Activated CD8-positive, alpha-beta memory T cell treated with anti-CD3 and anti-CD28 coated beads for 48 hours (primary cell): ENCODE results near the gene CSAG2.
"Not testable (repeated sequence)": the region's sequence is repeated elsewhere in the genome, so short reads cannot be mapped to it uniquely, and the experiment has no call there.

Source experiments
- DNase-seq, 3 experiments: peaks; one replicate each; pipeline ENCODE4 v3.0.0-alpha.2; 2020; ENCODE audit warnings: low read depth in 2 of 3, low spot score in 2 of 3

The CSAG2 gene, protein sequence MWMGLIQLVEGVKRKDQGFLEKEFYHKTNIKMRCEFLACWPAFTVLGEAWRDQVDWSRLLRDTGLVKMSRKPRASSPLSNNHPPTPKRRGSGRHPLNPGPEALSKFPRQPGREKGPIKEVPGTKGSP

DNA sequence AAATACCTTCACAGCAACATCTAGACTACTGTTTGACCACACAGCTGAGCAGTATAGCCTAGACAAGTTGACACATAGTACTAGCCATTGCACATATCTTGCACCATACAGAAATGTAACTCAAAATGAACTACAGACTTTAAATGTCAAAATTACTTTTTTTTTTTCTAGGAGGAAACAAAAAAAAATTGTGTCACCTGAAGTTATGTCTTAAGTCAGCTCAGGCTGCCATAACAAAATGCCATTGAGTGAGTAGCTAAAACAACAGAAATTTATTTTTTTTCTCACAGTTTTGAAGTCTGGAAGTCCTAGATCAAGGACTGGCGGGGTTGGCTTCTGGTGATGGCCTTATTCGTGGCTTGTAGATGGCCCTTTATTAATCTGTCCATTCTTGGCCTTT is at the start of gene CSAG2:
Gene CSAG2, minus strand, starts transcription at position 101 of the 400 bp plus-strand sequence. CDS start 161 bp downstream, outside the sequence.
- not testable (repeated sequence) for DNase-seq

DNA sequence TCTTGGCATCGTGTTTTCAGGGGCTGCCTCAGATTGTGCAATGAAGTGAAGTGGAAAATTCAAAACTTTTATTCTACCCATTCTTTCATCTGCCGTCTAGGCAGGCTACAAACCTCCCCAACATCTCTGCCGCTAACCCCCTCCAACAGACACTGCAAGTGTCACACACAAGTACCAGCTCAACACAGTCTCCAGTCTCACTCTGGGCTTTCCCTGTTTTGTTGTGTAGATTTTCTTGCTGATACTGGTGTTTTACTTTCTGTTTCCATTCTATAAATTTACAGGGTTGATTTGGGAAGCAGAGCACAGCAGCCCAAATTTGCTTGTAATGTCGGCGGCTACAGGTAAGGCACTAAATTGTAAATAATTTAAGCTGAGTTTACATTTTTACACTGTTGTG is 45.8 kb upstream of the CSAG2 start:
- not testable (repeated sequence) for DNase-seq

DNA sequence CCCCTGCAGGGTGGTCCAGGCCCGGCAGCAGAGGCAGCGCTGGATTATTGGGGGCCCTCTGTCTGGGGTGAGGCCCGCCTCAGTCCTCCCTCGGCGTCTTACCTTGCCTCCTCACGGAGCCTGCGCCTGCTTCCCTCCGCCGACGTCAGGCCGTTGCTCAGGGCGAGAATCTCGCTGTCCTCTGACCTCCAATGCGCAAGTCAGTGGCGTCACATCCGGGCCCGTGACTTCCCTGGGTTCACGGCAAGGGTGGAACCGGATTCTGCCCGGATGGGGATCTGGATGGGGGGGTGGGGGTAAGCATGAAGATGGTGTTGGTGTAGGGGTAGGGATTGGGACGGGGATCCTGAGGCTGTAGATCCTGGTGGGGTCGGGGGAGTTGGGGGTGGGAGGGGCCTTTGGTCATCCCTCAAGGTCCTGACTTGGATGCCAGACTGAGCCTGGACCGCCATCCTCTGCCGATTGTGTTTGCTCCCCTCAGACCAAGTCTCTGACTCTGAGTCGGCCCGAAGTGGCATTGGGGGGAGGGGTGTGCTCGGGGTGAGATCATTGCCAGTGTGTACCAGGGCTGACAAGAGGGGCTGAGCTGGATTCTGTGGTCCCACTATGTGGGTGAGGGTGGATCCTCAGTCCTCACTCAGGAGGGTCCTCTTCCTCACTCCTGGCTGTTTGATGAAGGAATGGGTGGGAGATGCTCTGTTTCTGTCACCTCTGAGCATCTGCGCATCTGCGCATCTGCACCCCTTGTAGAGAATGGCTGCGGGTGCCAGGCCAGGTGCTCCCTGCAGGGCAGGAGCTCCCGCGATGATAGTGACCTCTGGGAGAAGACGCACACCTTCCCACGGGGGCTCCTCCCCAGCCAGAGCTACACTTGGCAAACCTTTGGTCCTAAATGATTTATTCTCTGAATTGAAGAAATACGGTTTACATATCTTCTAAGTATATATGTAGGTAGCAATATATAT is 44.9 kb upstream of the CSAG2 start, which contains the start of gene MAGEA2:
Gene MAGEA2, minus strand, starts transcription at position 157 of the 965 bp plus-strand sequence. CDS start 2,479 bp downstream, outside the sequence.
- DNase-seq = not testable (repeated sequence)

DNA sequence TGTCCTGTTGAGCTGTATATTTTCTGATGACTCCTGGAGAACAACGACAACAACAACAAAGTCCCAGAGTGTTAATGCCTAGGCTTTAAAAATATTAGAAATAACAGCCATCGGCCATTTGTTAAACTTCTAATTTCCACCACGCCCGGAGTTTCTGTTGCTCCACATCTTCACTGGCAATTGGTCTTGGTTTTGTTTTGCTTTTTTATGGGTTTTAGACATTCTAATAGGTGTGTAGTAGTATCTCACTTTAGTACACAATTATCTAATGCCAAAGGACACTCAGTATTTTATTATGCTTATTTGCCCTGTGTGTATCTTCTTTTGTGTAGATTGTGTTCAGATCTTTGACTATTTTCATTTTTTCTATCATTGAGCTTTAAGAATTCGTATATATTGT is 29.5 kb upstream of the CSAG2 start:
- DNase-seq = no peak

DNA sequence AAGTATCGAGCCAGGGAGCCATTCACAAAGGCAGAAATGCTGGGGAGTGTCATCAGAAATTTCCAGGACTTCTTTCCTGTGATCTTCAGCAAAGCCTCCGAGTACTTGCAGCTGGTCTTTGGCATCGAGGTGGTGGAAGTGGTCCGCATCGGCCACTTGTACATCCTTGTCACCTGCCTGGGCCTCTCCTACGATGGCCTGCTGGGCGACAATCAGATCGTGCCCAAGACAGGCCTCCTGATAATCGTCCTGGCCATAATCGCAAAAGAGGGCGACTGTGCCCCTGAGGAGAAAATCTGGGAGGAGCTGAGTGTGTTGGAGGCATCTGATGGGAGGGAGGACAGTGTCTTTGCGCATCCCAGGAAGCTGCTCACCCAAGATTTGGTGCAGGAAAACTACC is 27.5 kb upstream of the CSAG2 start:
- not testable (repeated sequence) for DNase-seq

DNA sequence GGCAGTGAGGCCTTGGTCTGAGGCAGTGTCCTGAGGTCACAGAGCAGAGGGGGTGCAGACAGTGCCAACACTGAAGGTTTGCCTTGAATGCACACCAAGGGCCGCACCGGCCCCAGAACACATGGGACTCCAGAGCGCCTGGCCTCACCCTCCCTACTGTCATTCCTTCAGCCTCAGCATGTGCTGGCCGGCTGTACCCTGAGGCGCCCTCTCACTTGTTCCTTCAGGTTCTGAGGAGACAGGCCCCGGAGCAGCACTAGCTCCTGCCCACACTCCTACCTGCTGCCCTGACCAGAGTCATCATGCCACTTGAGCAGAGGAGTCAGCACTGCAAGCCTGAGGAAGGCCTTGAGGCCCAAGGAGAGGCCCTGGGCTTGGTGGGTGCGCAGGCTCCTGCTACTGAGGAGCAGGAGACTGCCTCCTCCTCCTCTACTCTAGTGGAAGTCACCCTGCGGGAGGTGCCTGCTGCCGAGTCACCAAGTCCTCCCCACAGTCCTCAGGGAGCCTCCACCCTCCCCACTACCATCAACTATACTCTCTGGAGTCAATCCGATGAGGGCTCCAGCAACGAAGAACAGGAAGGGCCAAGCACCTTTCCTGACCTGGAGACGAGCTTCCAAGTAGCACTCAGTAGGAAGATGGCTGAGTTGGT is 26.9 kb upstream of the CSAG2 start:
- no peak for DNase-seq

DNA sequence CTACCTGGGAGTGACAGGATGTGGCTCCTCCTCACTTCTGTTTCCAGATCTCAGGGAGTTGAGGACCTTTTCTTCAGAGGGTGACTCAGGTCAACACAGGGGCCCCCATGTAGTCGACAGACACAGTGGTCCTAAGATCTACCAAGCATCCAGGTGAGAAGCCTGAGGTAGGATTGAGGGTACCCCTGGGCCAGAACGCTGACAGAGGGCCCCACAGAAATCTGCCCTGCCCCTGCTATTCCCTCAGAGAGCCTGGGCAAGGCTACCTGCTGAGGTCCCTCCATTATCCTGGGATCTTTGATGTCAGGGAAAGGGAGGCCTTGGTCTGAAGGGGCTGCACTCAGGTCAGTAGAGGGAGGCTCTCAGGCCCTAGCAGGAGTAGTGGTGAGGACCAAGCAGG is 26.0 kb upstream of the CSAG2 start:
- no peak for DNase-seq

DNA sequence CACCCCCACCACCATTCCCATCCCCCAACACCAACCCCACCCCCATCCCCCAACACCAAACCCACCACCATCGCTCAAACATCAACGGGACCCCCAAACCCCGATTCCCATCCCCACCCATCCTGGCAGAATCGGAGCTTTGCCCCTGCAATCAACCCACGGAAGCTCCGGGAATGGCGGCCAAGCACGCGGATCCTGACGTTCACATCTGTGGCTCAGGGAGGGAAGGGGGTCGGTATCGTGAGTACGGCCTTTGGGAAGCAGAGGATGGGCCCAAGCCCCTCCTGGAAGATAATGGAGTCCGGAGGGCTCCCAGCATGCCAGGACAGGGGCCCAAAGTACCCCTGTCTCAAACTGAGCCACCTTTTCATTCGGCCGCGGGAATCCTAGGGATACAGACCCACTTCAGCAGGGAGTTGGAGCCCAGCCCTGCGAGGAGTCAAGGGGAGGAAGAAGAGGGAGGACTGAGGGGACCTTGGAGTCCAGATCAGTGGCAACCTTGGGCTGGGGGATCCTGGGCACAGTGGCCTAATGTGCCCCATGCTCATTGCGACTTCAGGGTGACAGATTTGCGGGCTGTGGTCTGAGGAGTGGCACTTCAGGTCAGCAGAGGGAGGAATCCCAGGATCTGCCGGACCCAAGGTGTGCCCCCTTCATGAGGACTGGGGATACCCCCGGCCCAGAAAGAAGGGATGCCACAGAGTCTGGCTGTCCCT is 25.2 kb upstream of the CSAG2 start:
- not testable (repeated sequence) for DNase-seq

DNA sequence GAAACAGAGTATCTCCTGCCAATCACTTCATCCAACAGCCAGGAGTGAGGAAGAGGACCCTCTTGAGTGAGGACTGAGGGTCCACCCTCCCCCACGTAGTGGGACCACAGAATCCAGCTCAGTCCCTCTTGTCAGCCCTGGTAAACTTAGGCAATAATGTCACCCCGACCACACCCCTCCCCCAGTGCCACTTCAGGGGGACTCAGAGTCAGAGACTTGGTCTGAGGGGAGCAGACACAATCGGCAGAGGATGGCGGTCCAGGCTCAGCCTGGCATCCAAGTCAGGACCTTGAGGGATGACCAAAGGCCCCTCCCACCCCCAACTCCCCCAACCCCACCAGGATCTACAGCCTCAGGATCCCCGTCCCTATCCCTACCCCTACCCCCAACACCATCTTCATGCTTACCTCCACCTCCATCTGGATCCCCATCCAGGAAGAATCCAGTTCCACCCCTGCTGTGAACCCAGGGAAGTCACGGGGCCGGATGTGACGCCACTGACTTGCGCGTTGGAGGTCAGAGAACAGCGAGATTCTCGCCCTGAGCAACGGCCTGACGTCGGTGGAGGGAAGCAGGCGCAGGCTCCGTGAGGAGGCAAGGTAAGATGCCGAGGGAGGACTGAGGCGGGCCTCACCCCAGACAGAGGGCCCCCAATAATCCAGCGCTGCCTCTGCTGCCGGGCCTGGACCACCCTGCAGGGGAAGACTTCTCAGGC is 24.3 kb upstream of the CSAG2 start, which contains the start of the genes CSAG1 and MAGEA12:
Gene CSAG1, minus strand, starts transcription at position 461 of the 715 bp plus-strand sequence. CDS start 1,261 bp downstream, outside the sequence.
Gene MAGEA12, plus strand, starts transcription at position 497 of the 715 bp plus-strand sequence. CDS start 2,405 bp downstream, outside the sequence.
- DNase-seq = no peak

DNA sequence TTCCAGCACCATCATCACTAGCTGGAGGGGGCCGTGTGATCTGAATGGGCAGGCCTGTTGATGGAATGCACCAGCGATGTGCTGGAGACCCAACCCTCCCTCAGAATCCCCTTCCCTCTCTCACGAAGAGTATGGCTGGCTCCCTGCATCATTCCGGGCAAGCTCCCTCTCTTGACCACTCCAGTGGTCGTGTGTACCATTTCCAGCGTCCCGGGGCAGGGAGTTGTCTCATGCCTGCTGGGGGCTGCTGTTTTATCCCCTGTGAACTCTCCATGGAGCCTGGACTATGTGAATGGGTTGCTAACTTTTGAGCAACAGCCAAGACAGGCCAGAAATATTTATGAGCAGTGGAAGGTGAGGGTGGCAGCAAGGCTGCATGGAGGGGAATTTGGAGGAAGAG is 16.3 kb upstream of the CSAG2 start:
- DNase-seq = no peak

DNA sequence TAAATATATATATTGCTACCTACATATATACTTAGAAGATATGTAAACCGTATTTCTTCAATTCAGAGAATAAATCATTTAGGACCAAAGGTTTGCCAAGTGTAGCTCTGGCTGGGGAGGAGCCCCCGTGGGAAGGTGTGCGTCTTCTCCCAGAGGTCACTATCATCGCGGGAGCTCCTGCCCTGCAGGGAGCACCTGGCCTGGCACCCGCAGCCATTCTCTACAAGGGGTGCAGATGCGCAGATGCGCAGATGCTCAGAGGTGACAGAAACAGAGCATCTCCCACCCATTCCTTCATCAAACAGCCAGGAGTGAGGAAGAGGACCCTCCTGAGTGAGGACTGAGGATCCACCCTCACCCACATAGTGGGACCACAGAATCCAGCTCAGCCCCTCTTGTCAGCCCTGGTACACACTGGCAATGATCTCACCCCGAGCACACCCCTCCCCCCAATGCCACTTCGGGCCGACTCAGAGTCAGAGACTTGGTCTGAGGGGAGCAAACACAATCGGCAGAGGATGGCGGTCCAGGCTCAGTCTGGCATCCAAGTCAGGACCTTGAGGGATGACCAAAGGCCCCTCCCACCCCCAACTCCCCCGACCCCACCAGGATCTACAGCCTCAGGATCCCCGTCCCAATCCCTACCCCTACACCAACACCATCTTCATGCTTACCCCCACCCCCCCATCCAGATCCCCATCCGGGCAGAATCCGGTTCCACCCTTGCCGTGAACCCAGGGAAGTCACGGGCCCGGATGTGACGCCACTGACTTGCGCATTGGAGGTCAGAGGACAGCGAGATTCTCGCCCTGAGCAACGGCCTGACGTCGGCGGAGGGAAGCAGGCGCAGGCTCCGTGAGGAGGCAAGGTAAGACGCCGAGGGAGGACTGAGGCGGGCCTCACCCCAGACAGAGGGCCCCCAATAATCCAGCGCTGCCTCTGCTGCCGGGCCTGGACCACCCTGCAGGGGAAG is 5.0 kb upstream of the CSAG2 start, which contains the start of gene MAGEA2B:
Gene MAGEA2B, plus strand, starts transcription at position 814 of the 973 bp plus-strand sequence. CDS start 2,479 bp downstream, outside the sequence.
- not testable (repeated sequence) for DNase-seq

DNA sequence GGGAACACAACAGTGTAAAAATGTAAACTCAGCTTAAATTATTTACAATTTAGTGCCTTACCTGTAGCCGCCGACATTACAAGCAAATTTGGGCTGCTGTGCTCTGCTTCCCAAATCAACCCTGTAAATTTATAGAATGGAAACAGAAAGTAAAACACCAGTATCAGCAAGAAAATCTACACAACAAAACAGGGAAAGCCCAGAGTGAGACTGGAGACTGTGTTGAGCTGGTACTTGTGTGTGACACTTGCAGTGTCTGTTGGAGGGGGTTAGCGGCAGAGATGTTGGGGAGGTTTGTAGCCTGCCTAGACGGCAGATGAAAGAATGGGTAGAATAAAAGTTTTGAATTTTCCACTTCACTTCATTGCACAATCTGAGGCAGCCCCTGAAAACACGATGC is 4.1 kb upstream of the CSAG2 start:
- DNase-seq = not testable (repeated sequence)

DNA sequence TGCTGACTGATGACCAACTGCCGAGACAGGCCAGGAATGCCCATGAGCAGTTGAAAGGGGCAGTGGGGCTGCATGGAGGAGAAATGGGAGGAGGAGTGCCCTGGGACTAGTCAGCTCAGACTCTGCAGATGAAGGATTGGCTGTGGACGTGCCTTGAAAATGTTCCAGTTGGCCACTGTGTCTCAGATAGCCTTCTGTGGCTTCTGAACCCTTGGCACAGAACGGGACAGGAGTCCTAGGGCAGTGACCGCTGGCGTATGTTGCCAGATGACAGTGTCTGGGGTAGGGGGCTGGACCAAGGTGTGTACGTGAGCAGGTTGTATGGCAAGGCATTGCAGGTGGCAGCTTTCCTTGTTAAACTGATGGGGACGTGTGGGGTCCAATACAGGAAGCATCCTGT is 2.6 kb downstream of the CSAG2 start:
- not testable (repeated sequence) for DNase-seq

DNA sequence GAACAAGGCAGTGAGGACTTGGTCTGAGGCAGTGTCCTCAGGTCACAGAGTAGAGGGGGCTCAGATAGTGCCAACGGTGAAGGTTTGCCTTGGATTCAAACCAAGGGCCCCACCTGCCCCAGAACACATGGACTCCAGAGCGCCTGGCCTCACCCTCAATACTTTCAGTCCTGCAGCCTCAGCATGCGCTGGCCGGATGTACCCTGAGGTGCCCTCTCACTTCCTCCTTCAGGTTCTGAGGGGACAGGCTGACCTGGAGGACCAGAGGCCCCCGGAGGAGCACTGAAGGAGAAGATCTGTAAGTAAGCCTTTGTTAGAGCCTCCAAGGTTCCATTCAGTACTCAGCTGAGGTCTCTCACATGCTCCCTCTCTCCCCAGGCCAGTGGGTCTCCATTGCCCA is 8.7 kb downstream of the CSAG2 start:
- not testable (repeated sequence) for DNase-seq

DNA sequence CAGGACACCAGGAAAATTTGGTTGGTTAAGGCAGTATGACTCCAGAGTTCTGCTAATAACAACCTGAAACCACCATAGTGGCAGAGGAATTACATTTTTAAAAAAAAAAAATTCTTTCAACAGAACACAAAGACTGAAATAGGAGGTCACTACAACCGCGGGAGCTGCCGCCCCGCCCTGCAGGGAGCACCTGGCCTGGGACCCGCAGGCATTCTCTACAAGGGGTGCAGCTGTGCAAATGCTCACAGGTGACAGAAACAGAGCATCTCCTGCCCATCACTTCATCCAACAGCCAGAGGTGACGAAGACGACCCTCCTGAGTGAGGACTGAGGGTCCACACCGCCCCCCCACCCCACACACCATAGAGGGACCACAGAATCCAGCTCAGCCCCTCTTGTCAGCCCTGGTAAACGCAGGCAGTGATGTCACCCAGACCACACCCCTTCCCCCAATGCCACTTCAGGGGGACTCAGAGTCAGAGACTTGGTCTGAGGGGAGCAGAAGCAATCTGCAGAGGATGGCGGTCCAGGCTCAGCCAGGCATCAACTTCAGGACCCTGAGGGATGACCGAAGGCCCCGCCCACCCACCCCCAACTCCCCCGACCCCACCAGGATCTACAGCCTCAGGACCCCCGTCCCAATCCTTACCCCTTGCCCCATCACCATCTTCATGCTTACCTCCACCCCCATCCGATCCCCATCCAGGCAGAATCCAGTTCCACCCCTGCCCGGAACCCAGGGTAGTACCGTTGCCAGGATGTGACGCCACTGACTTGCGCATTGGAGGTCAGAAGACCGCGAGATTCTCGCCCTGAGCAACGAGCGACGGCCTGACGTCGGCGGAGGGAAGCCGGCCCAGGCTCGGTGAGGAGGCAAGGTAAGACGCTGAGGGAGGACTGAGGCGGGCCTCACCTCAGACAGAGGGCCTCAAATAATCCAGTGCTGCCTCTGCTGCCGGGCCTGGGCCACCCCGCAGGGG is 10.8 kb downstream of the CSAG2 start, which contains the start of gene MAGEA3:
Gene MAGEA3, plus strand, starts transcription at position 843 of the 980 bp plus-strand sequence. CDS start 2,039 bp downstream, outside the sequence.
- DNase-seq = not testable (repeated sequence)

DNA sequence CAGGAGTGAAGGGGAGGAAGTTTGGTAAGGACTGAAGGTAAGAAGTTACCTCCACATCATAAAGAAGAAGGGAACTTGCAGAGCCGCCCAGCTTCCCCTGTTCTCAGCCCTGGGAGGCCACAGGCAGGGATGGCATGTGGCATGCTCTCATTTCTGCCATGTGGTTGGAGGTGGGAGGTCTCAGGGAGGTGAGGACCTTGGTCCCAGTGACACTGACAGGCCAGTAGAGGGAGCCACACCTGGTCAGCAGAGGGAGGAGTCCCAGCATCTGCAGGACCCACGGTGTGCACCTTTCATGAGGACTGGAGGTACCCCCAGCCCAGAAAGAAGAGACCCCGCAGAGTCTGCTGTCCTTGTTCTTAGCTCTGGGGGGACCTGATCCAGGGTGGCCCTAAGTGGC is 28.1 kb downstream of the CSAG2 start:
- DNase-seq = not testable (repeated sequence)

DNA sequence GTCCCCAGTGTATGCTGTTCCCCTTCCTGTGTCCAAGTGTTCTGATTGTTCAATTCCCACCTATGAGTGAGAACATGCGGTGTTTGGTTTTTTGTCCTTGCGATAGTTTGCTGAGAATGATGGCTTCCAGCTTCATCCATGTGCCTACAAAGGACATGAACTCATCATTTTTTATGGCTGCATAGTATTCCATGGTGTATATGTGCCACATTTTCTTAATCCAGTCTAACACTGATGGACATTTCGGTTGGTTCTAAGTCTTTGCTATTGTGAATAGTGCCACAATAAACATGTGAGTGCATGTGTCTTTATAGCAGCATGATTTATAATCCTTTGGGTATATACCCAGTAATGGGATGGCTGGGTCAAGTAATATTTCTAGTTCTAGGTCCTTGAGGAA is 34.4 kb downstream of the CSAG2 start:
- not testable (repeated sequence) for DNase-seq
